Right lobe of liver (tissue), 6 donors: Measurements from ENCODE around the gene C1QTNF1. TPM values are rescaled to one million over a fixed set of nuclear protein-coding genes. Genes with fewer than 3 reads are reported as not detected.
"Not testable (repeated sequence)": the region's sequence is repeated elsewhere in the genome, so short reads cannot be mapped to it uniquely, and the experiment has no call there.

Experiments
- ATAC-seq, 4 donors: fragments of 200-7000 bp; cut with Tn5 transposase; one replicate each; pipeline ENCODE4 v1.9.1; 2020; ENCODE audit warnings: mild to moderate bottlenecking in 4 of 4, moderate library complexity in 4 of 4
- DNase-seq, 3 donors: peaks; one replicate each; pipeline ENCODE4 v3.0.0-alpha.2; 2020
- H3K27ac ChIP-seq, 3 donors: fragments of 200-600 bp; one replicate each; pipeline ENCODE4 v1.8.0; 2022
- H3K27me3 ChIP-seq, 2 donors: fragments of 200-600 bp; one replicate each; pipeline ENCODE4 v1.8.0; 2022
- H3K36me3 ChIP-seq, 4 donors: fragments of 200-600 bp; sonication (generic) in 1 of 4; one replicate each; pipeline versions ENCODE4 v1.5.1 to v1.8.0; 2017 to 2022; ENCODE audit warnings: control low read depth in 1 of 4
- H3K4me1 ChIP-seq, 4 donors: fragments of 200-600 bp; sonication (generic) in 1 of 4; one replicate each; pipeline versions ENCODE4 v1.5.1 to v1.8.0; 2017 to 2022; ENCODE audit warnings: control low read depth in 1 of 4
- H3K4me3 ChIP-seq, 3 donors: fragments of 200-600 bp; one replicate each; pipeline ENCODE4 v1.8.0; 2022
- H3K9me3 ChIP-seq, 4 donors: fragments of 200-600 bp; sonication (generic) in 1 of 4; one replicate each; pipeline versions ENCODE4 v1.5.1 to v1.8.0; 2017 to 2022; ENCODE audit warnings: control low read depth in 1 of 4
- POLR2A ChIP-seq: fragments of 450-650 bp; IDR thresholded peaks from one replicate; pipeline ENCODE4 v1.6.1; 2017; ENCODE audit warnings: antibody characterized with exemption, mild to moderate bottlenecking
- WGBS: methylation state at CpG from one replicate; pipeline ENCODE4 v1.1.6; 2018; ENCODE audit warnings: low coverage, low lambda C conversion rate; ENCODE audit not compliant: insufficient coverage; ENCODE audit errors: missing lambda C conversion rate; 5-methylcytosine and 5-hydroxymethylcytosine counted together
- intact Hi-C, 2 donors: fragments of 100-400 bp; cut with DNase I; formaldehyde crosslinking; loops; one replicate each; pipeline versions ENCODE4 v1.11.2 to v1.14.1; 2022
- total RNA-seq, 6 experiments: library from RNA; depleted of rRNA in 2 of 6; stranded (reverse); fragments of >200 nt in 2 of 6; fragmentation: NEBNext Ultra II Directional in 3 of 6; extraction: Animal tissue kit (Norgen Biotek cat#: 25700) in 3 of 6; gene quantifications; one replicate each; pipeline versions ENCODE4 v1.1.0 to v1.2.4, GENCODE V29; 2016 to 2023
- TF ChIP-seq, protein P1 (sequence below), 4 donors: fragments of 200-600 bp in 3 of 4; fragments of 450-650 bp in 1 of 4; IDR thresholded peaks; one replicate each; pipeline versions ENCODE4 v1.5.1 to v1.8.0; 2016 to 2022; ENCODE audit warnings: antibody characterized with exemption in 4 of 4, mild to moderate bottlenecking in 2 of 4
- donor health status: DM: no; HTN: yes; CAD: no.
- donor health status: DM: no; HTN: no; CAD: no.
- donor health status: DM: no; HTN: no; CAD: no.
- donor health status: DM: no; HTN: yes; CAD: no.
- donor health status: DM: no; HTN: yes; CAD: no.

C1QTNF1 gene
- total RNA-seq, 6 experiments from 2014 or later, result 9.8 to 40.2 (median 26.2) TPM

- Histone ChIP-seq H3K27ac (peak overlapping the region in 2 of 3 donors; percentile 32 to 69), H3K4me1 (peaks cover 0 to 11% (median 0%) of the 10 kb centered on the region in 4 donors), H3K27me3 (no peaks in the 10 kb centered on the region), H3K4me3 (no peak overlapping the region), H3K36me3 (no peaks in the 10 kb centered on the region), H3K9me3 (no peaks in the 10 kb centered on the region)
- 14% methylated on average over 12 of the region's 19 CpGs for WGBS
- ATAC-seq (peak; percentile 15 to 42 (median 30)), DNase-seq (peak in 2 of 3 donors; percentile 49 to 62)
- TF ChIP-seq, protein P1, sequence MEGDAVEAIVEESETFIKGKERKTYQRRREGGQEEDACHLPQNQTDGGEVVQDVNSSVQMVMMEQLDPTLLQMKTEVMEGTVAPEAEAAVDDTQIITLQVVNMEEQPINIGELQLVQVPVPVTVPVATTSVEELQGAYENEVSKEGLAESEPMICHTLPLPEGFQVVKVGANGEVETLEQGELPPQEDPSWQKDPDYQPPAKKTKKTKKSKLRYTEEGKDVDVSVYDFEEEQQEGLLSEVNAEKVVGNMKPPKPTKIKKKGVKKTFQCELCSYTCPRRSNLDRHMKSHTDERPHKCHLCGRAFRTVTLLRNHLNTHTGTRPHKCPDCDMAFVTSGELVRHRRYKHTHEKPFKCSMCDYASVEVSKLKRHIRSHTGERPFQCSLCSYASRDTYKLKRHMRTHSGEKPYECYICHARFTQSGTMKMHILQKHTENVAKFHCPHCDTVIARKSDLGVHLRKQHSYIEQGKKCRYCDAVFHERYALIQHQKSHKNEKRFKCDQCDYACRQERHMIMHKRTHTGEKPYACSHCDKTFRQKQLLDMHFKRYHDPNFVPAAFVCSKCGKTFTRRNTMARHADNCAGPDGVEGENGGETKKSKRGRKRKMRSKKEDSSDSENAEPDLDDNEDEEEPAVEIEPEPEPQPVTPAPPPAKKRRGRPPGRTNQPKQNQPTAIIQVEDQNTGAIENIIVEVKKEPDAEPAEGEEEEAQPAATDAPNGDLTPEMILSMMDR (IDR thresholded peaks at IDR 0.05), result peak; percentile 45 to 74 (median 60)
- TF ChIP-seq POLR2A, result no peak
- intact Hi-C loops, result no loop called here
These were observed 4.1 kb upstream of the C1QTNF1 start for GRCh38 chr17:79019632-79020584.

GRCh38 chr17:79020631-79021301 is 3.2 kb upstream of the C1QTNF1 start:
- Histone ChIP-seq H3K4me3 (no peak overlapping the region), H3K36me3 (no peaks in the 10 kb centered on the region), H3K9me3 (no peaks in the 10 kb centered on the region), H3K4me1 (peaks cover 0 to 11% (median 0%) of the 10 kb centered on the region in 4 donors), H3K27me3 (no peaks in the 10 kb centered on the region), H3K27ac (peak overlapping the region in 2 of 3 donors; percentile 32 to 69)
- DNase-seq (no peak), ATAC-seq (no peak)
- TF ChIP-seq, protein P1 (IDR thresholded peaks at IDR 0.05), result no peak
- TF ChIP-seq POLR2A, result no peak
- intact Hi-C loops, result no loop called here
- WGBS, result 53% methylated on average over 2 of the region's 2 CpGs

DNA sequence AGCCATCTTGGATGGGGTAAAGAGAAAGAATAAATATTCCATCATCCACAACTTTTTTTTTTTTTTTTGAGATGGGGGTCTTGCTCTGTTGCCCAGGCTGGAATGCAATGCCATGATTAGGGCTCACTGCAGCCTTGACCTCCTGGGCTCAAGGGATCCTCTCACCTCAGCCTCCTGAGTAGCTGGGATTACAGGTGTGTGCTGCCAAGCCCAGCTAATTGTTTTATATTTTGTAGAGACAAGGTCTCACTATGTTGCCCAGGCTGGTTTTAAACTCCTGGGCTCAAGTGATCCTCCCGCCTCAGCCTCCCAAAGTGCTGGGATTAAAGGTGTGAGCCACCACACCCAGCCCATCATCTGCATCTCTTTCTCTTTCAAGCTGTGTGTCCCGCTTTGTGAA is 2.0 kb upstream of the C1QTNF1 start:
- H3K4me3 ChIP-seq, intact Hi-C loops, H3K9me3 ChIP-seq, DNase-seq, ATAC-seq, H3K27me3 ChIP-seq, H3K36me3 ChIP-seq: not testable (repeated sequence)
- H3K27ac ChIP-seq, result peak overlapping the region; percentile 57 to 82 (median 76)
- peaks cover 0 to 11% (median 0%) of the 10 kb centered on the region in 4 donors for H3K4me1 ChIP-seq
- 83% methylated on average over 1 of the region's 2 CpGs for WGBS

DNA sequence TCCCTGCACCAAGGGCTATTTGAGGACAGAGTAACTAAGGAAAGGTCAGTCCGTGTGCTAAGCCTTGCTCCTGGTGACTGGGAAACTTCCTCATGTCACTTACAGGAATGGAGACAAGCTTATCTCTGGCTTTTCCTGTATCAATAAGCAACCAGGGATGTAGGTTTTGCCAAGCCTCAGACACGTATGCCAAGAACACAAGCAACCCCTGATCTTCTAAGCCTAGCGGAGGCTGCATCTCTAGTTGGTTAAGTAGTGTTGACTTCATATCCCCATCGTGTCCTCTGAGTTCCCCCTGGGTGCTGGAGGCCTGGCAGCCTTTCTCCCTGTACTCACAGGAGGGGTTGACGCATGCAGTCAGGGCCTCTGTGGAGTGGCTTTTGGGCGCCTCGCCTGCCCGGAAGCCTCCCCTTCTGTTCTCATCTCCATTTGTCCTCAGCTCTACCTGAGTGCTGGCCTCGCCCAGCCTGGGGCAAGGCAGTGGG is 1.4 kb upstream of the C1QTNF1 start:
- Histone ChIP-seq H3K4me1 (peaks cover 0 to 11% (median 1%) of the 10 kb centered on the region in 4 donors), H3K27me3 (no peaks in the 10 kb centered on the region), H3K27ac (peak overlapping the region; percentile 62 to 82 (median 76)), H3K4me3 (no peak overlapping the region), H3K36me3 (no peaks in the 10 kb centered on the region), H3K9me3 (no peaks in the 10 kb centered on the region)
- peak in 2 of 3 donors; percentile 46 to 49 for DNase-seq
- intact Hi-C loops, result no loop called here
- 66% methylated on average over 5 of the region's 9 CpGs for WGBS
- peak; percentile 43 to 61 (median 58) for ATAC-seq
- TF ChIP-seq, protein P1 (IDR thresholded peaks at IDR 0.05), result no peak
- TF ChIP-seq POLR2A, result no peak
